ENCODE data around the gene ITGAL. TPM values are rescaled to one million over a fixed set of nuclear protein-coding genes. Genes with fewer than 3 reads are reported as not detected.

The ITGAL gene
- total and polyA plus RNA-seq, 2 of the 13 experiments (the other 11 are each of a cell fraction or from before 2014, with no cell fraction given), result 0.86 to 1.2 TPM

GRCh38 chr16:30521476-30521872 is 48.9 kb downstream of the ITGAL start (continued):
- no peak for TF ChIP-seq ZFP36L1 (CRISPR knock-in tag; IDR thresholded peaks at IDR 0.05)
- no peak for TF ChIP-seq SNAPC2 (CRISPR knock-in tag; IDR thresholded peaks at IDR 0.05)
- no peak for TF ChIP-seq ZKSCAN5 (CRISPR knock-in tag; IDR thresholded peaks at IDR 0.05)
- TF ChIP-seq CHD4 (IDR thresholded peaks at IDR 0.05; ENCODE audit: borderline replicate concordance, low read length), result no peak
- TF ChIP-seq WIZ (CRISPR knock-in tag; IDR thresholded peaks at IDR 0.05), result no peak
- TF ChIP-seq E2F5 (CRISPR knock-in tag; conservative IDR thresholded peaks at IDR 0.05), result no peak
- TF ChIP-seq ZNF407 (CRISPR knock-in tag; IDR thresholded peaks at IDR 0.05; ENCODE audit: not compliant biosample characterization), result no peak
- TF ChIP-seq CEBPB (IDR thresholded peaks at IDR 0.05; ENCODE audit: borderline replicate concordance, low read depth, low read length), result no peak
- TF ChIP-seq ZNF710 (CRISPR knock-in tag; IDR thresholded peaks at IDR 0.05; ENCODE audit: borderline replicate concordance), result no peak
- 0 out of 2 replicates have a peak, but pooled peaks have one; percentile 2 for TF ChIP-seq TRAFD1 (CRISPR knock-in tag; IDR thresholded peaks at IDR 0.05; ENCODE audit: borderline replicate concordance)
- TF ChIP-seq CREBL2 (CRISPR knock-in tag; IDR thresholded peaks at IDR 0.05; ENCODE audit: borderline replicate concordance), result no peak
- TF ChIP-seq ZFP37 (CRISPR knock-in tag; IDR thresholded peaks at IDR 0.05; ENCODE audit: borderline replicate concordance), result no peak
- TF ChIP-seq ZNF737 (CRISPR knock-in tag; IDR thresholded peaks at IDR 0.05; ENCODE audit: borderline replicate concordance), result no peak
- TF ChIP-seq GTF3A (CRISPR knock-in tag; conservative IDR thresholded peaks at IDR 0.05), result no peak
